ENCODE measurements around the gene FCRL4.

GRCh38 chr1:157540852-157541251 is 57.0 kb downstream of the FCRL4 start:
- no peak for TF ChIP-seq POLR2AphosphoS5 (IDR thresholded peaks at IDR 0.05; ENCODE audit: insufficient read depth, low read depth, low read length)
- TF ChIP-seq POLR2A (IDR thresholded peaks at IDR 0.05; ENCODE audit: low read depth, low read length): no peak
- no peak for TF ChIP-seq EZH2 (IDR thresholded peaks at IDR 0.05; ENCODE audit: borderline replicate concordance, low read depth, low read length, severe bottlenecking)
- TF ChIP-seq, protein P1, sequence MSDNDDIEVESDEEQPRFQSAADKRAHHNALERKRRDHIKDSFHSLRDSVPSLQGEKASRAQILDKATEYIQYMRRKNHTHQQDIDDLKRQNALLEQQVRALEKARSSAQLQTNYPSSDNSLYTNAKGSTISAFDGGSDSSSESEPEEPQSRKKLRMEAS (IDR thresholded peaks at IDR 0.05; ENCODE audit: insufficient read depth, insufficient read length): no peak
- no peak for TF ChIP-seq GATA2 (IDR thresholded peaks at IDR 0.05; ENCODE audit: insufficient read depth, insufficient read length, low read depth, low read length)
- TF ChIP-seq CTCF (IDR thresholded peaks at IDR 0.05; ENCODE audit: extremely low read depth in 1 of 2, insufficient read depth in 1 of 2, low read depth in 1 of 2, low read length in 2 of 2): no peak
